Natural killer cell (primary cell): Measurements from ENCODE around the gene SLK. TPM values are rescaled to one million over a fixed set of nuclear protein-coding genes. Genes with fewer than 3 reads are reported as not detected.

Experiments
- ATAC-seq, 3 donors: fragments of 150-1000 bp in 2 of 3; fragments of 200-7000 bp in 1 of 3; cut with Tn5 transposase; 1 replicate in 1 of 3; 2 replicates in 2 of 3; pipeline ENCODE4 v1.10.0; 2021; ENCODE audit warnings: mild to moderate bottlenecking in 2 of 3, moderate library complexity in 2 of 3
- DNase-seq, 2 donors: peaks; one replicate each; pipeline versions ENCODE4 v3.0.0 to v3.0.0-alpha.2; 2013 to 2021; ENCODE audit warnings: mixed read lengths in 1 of 2
- H3K27ac ChIP-seq: one replicate; pipeline ENCODE4 v1.5.1; 2013; ENCODE audit warnings: mild to moderate bottlenecking, low read length
- H3K27me3 ChIP-seq: one replicate; pipeline ENCODE4 v1.6.1; 2013; ENCODE audit warnings: low read length; ENCODE audit not compliant: control insufficient read depth, insufficient read depth
- H3K36me3 ChIP-seq: one replicate; pipeline ENCODE4 v1.6.1; 2013; ENCODE audit warnings: low read length; ENCODE audit not compliant: control insufficient read depth, insufficient read depth
- H3K4me1 ChIP-seq: one replicate; pipeline ENCODE4 v1.6.1; 2013; ENCODE audit warnings: low read length; ENCODE audit not compliant: control insufficient read depth, insufficient read depth
- H3K4me3 ChIP-seq: one replicate; pipeline ENCODE4 v1.5.1; 2013; ENCODE audit warnings: low read length
- H3K9me3 ChIP-seq: one replicate; pipeline ENCODE4 v1.6.1; 2013; ENCODE audit warnings: low read length; ENCODE audit not compliant: control insufficient read depth, insufficient read depth
- H3K27ac Mint-ChIP-seq, 2 donors: one replicate each; pipeline ENCODE4 v1.8.0; 2022; ENCODE audit warnings: mild to moderate bottlenecking in 2 of 2, mixed read lengths in 2 of 2, moderate library complexity in 1 of 2
- H3K27me3 Mint-ChIP-seq, 2 donors: one replicate each; pipeline ENCODE4 v1.8.0; 2022; ENCODE audit warnings: low read depth in 2 of 2, mixed read lengths in 2 of 2
- H3K36me3 Mint-ChIP-seq: one replicate; pipeline ENCODE4 v1.8.0; 2022; ENCODE audit warnings: mixed read lengths
- H3K4me1 Mint-ChIP-seq, 2 donors: one replicate each; pipeline ENCODE4 v1.8.0; 2022; ENCODE audit warnings: mixed read lengths in 2 of 2
- H3K4me3 Mint-ChIP-seq: one replicate; pipeline ENCODE4 v1.8.0; 2022; ENCODE audit warnings: mild to moderate bottlenecking, moderate library complexity, mixed read lengths
- H3K9me3 Mint-ChIP-seq, 2 donors: one replicate each; pipeline ENCODE4 v1.8.0; 2022; ENCODE audit warnings: mixed read lengths in 2 of 2
- CTCF ChIP-seq: fragments of 200-600 bp; IDR thresholded peaks from one replicate; pipeline ENCODE4 v1.8.0; 2022; ENCODE audit warnings: antibody characterized with exemption
- WGBS: methylation state at CpG from one replicate; pipeline ENCODE4 v1.1.7; 2013; ENCODE audit warnings: missing lambda C conversion rate; ENCODE audit not compliant: insufficient coverage; 5-methylcytosine and 5-hydroxymethylcytosine counted together
- intact Hi-C: fragments of 100-400 bp; cut with micrococcal nuclease; formaldehyde crosslinking; loops from one replicate; pipeline ENCODE4 v1.14.2; 2022
- total RNA-seq, 4 donors: library from RNA; stranded (reverse); fragments of 120-200 nt in 1 of 4; gene quantifications; one replicate each; pipeline versions ENCODE4 v1.2.3 to v1.2.4, GENCODE V29; 2013 to 2022

Gene SLK
- total RNA-seq, 3 donors from 2014 or later (not counting 1 experiment from before 2014, with no cell fraction given): 33.4 to 48.7 (median 40.3) TPM

- DNase-seq (no peak), ATAC-seq (no peak)
- no peak overlapping the region for H3K4me3 Mint-ChIP-seq
- Histone ChIP-seq H3K36me3 (no peaks in the 10 kb centered on the region), H3K27ac (no peak overlapping the region), H3K9me3 (no peaks in the 10 kb centered on the region), H3K27me3 (no peaks in the 10 kb centered on the region), H3K4me3 (no peak overlapping the region), H3K4me1 (no peaks in the 10 kb centered on the region)
- H3K4me1 Mint-ChIP-seq: no peaks in the 10 kb centered on the region
- WGBS: 95% methylated on average over 4 of the region's 7 CpGs
- H3K27me3 Mint-ChIP-seq: no peaks in the 10 kb centered on the region
- H3K9me3 Mint-ChIP-seq: no peaks in the 10 kb centered on the region
- intact Hi-C loops: no loop called here
- no peaks in the 10 kb centered on the region for H3K36me3 Mint-ChIP-seq
- no peak for TF ChIP-seq CTCF
- H3K27ac Mint-ChIP-seq: no peak overlapping the region
Measured at GRCh38 chr10:103932271-103932670, 34.7 kb upstream of the SLK start.

GRCh38 chr10:103932971-103933370 is 34.0 kb upstream of the SLK start:
- 86% methylated on average over 2 of the region's 3 CpGs for WGBS
- Mint-ChIP-seq H3K27ac (no peak overlapping the region), H3K27me3 (no peaks in the 10 kb centered on the region), H3K4me3 (no peak overlapping the region), H3K36me3 (no peaks in the 10 kb centered on the region), H3K4me1 (no peaks in the 10 kb centered on the region), H3K9me3 (no peaks in the 10 kb centered on the region)
- H3K36me3 ChIP-seq: no peaks in the 10 kb centered on the region
- H3K27ac ChIP-seq: no peak overlapping the region
- H3K27me3 ChIP-seq: no peaks in the 10 kb centered on the region
- intact Hi-C loops: no loop called here
- no peaks in the 10 kb centered on the region for H3K9me3 ChIP-seq
- ATAC-seq (no peak), DNase-seq (no peak)
- TF ChIP-seq CTCF: no peak
- no peaks in the 10 kb centered on the region for H3K4me1 ChIP-seq
- no peak overlapping the region for H3K4me3 ChIP-seq

- Histone ChIP-seq H3K27me3 (no peaks in the 10 kb centered on the region), H3K9me3 (no peaks in the 10 kb centered on the region), H3K4me3 (no peak overlapping the region), H3K27ac (no peak overlapping the region), H3K4me1 (no peaks in the 10 kb centered on the region), H3K36me3 (no peaks in the 10 kb centered on the region)
- WGBS: 84% methylated on average over 4 of the region's 4 CpGs
- Mint-ChIP-seq H3K4me1 (no peaks in the 10 kb centered on the region), H3K27me3 (no peaks in the 10 kb centered on the region), H3K36me3 (no peaks in the 10 kb centered on the region), H3K27ac (no peak overlapping the region), H3K9me3 (no peaks in the 10 kb centered on the region), H3K4me3 (no peak overlapping the region)
- ATAC-seq (no peak), DNase-seq (no peak)
- TF ChIP-seq CTCF: no peak
- intact Hi-C loops: no loop called here
Measured at GRCh38 chr10:103933557-103934121, 33.3 kb upstream of the SLK start.

- TF ChIP-seq CTCF: no peak
- H3K36me3 Mint-ChIP-seq: no peaks in the 10 kb centered on the region
Measured at GRCh38 chr10:103934308-103934707, 32.6 kb upstream of the SLK start.

More at GRCh38 chr10:103934308-103934707, 32.6 kb upstream of the SLK start:
- Mint-ChIP-seq H3K27ac (no peak overlapping the region), H3K27me3 (no peaks in the 10 kb centered on the region), H3K4me3 (no peak overlapping the region), H3K9me3 (no peaks in the 10 kb centered on the region), H3K4me1 (no peaks in the 10 kb centered on the region)
- Histone ChIP-seq H3K27me3 (no peaks in the 10 kb centered on the region), H3K4me3 (no peak overlapping the region), H3K36me3 (no peaks in the 10 kb centered on the region), H3K27ac (no peak overlapping the region), H3K9me3 (no peaks in the 10 kb centered on the region), H3K4me1 (no peaks in the 10 kb centered on the region)
- DNase-seq (no peak), ATAC-seq (no peak)
- intact Hi-C loops: no loop called here
- WGBS: 98% methylated on average over 5 of the region's 6 CpGs
